ENCODE results near the gene RNF128. TPM values are rescaled to one million over a fixed set of nuclear protein-coding genes. Genes with fewer than 3 reads are reported as not detected.

Gene RNF128, protein sequence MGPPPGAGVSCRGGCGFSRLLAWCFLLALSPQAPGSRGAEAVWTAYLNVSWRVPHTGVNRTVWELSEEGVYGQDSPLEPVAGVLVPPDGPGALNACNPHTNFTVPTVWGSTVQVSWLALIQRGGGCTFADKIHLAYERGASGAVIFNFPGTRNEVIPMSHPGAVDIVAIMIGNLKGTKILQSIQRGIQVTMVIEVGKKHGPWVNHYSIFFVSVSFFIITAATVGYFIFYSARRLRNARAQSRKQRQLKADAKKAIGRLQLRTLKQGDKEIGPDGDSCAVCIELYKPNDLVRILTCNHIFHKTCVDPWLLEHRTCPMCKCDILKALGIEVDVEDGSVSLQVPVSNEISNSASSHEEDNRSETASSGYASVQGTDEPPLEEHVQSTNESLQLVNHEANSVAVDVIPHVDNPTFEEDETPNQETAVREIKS
- total RNA-seq = 10 to 100 TPM in 3 of 4 donors, 1 to 10 TPM in 1; 1.7 to 81.1 (median 53.3) TPM

DNA sequence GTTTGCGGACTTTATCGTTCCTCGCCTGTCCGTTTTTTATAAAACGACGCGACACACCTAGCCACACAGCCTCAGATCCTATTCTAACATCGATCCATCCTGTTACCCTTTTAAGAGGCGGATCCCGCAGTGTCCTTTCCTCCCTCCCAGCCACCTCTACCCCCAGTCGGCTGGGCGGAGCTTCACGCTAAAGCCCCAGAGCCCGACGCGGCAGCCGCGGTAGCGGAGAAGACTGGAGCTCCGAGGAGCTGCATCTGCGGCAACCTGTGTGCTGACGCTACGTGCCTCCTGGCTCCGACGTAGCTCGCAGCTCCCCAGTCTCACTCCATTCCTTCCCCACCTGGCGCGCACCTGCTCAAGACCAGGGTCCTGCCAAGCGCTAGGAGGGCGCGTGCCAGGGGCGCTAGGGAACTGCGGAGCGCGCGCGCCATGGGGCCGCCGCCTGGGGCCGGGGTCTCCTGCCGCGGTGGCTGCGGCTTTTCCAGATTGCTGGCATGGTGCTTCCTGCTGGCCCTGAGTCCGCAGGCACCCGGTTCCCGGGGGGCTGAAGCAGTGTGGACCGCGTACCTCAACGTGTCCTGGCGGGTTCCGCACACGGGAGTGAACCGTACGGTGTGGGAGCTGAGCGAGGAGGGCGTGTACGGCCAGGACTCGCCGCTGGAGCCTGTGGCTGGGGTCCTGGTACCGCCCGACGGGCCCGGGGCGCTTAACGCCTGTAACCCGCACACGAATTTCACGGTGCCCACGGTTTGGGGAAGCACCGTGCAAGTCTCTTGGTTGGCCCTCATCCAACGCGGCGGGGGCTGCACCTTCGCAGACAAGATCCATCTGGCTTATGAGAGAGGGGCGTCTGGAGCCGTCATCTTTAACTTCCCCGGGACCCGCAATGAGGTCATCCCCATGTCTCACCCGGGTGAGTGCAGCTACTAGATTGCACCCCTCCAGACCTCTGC lies at the start of gene RNF128:
Gene RNF128 (plus strand): TSS at position 217 of the 953 bp plus-strand sequence. CDS start 213 bp downstream, at position 430.
- peak in 2 of 3 donors; percentile 76 to 84 for DNase-seq
- peak; percentile 67 to 81 for TF ChIP-seq POLR2A (IDR thresholded peaks at IDR 0.05)
- TF ChIP-seq, protein P1, sequence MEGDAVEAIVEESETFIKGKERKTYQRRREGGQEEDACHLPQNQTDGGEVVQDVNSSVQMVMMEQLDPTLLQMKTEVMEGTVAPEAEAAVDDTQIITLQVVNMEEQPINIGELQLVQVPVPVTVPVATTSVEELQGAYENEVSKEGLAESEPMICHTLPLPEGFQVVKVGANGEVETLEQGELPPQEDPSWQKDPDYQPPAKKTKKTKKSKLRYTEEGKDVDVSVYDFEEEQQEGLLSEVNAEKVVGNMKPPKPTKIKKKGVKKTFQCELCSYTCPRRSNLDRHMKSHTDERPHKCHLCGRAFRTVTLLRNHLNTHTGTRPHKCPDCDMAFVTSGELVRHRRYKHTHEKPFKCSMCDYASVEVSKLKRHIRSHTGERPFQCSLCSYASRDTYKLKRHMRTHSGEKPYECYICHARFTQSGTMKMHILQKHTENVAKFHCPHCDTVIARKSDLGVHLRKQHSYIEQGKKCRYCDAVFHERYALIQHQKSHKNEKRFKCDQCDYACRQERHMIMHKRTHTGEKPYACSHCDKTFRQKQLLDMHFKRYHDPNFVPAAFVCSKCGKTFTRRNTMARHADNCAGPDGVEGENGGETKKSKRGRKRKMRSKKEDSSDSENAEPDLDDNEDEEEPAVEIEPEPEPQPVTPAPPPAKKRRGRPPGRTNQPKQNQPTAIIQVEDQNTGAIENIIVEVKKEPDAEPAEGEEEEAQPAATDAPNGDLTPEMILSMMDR (IDR thresholded peaks at IDR 0.05) = no peak
- Histone ChIP-seq H3K36me3 (no peaks in the 10 kb centered on the region), H3K27ac (peak within 1 kb of the TSS in 3 of 4 donors; percentile 49 to 73 (median 57)), H3K4me3 (peak within 1 kb of the TSS in 3 of 4 donors; percentile 38 to 70 (median 53)), H3K27me3 (no peaks in the 10 kb centered on the region), H3K4me1 (no peaks in the 10 kb centered on the region), H3K9me3 (no peaks in the 10 kb centered on the region)

DNA sequence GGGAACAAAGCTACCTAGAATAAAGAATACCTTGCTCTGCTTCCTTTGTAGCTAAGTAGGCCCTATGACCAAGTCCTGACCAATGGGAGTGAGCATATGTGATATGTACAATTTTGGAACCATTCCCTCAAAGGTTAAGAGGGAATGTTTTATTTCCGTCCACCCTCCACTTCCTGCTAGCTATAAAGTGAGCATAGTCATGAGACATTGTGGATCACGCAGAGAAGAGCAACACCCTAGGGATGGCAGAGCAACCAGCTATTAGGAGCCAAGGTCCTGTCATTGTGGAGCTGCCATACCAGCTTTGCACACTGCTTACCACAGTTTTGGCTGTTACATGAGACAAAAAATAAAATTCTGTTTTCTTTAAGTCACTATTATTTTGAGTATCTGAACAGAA lies 45.8 kb upstream of the RNF128 start:
- Histone ChIP-seq H3K4me3 (no peak overlapping the region), H3K36me3 (no peaks in the 10 kb centered on the region), H3K4me1 (no peaks in the 10 kb centered on the region), H3K27ac (no peak overlapping the region), H3K9me3 (no peaks in the 10 kb centered on the region), H3K27me3 (no peaks in the 10 kb centered on the region)
- DNase-seq = no peak
- no peak for TF ChIP-seq POLR2A (IDR thresholded peaks at IDR 0.05)
- TF ChIP-seq, protein P1 (IDR thresholded peaks at IDR 0.05) = no peak

DNA sequence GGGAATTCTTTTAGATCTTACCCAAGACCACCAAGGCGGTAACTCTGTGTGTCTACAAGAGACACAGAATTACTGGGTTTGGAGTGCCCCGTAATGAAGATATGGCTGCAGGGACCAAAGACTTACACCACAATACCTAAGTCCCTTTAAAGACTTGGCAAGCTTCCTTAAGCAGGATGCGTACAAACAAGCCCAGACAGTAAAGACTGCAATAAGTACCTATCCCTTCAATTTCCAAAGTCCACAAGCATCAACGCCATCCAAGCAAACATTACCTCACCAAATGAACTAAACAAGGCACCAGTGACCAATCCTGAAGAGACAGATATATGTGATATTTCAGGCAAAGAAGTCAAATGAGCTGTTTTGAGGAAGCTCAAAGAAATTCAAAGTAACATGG lies 42.3 kb upstream of the RNF128 start:
- TF ChIP-seq, protein P1 (IDR thresholded peaks at IDR 0.05) = no peak
- TF ChIP-seq POLR2A (IDR thresholded peaks at IDR 0.05) = no peak
- no peak overlapping the region for H3K4me3 ChIP-seq
- no peaks in the 10 kb centered on the region for H3K36me3 ChIP-seq
- no peak overlapping the region for H3K27ac ChIP-seq
- H3K9me3 ChIP-seq = no peaks in the 10 kb centered on the region
- H3K27me3 ChIP-seq = no peaks in the 10 kb centered on the region
- DNase-seq = no peak
- no peaks in the 10 kb centered on the region for H3K4me1 ChIP-seq

DNA sequence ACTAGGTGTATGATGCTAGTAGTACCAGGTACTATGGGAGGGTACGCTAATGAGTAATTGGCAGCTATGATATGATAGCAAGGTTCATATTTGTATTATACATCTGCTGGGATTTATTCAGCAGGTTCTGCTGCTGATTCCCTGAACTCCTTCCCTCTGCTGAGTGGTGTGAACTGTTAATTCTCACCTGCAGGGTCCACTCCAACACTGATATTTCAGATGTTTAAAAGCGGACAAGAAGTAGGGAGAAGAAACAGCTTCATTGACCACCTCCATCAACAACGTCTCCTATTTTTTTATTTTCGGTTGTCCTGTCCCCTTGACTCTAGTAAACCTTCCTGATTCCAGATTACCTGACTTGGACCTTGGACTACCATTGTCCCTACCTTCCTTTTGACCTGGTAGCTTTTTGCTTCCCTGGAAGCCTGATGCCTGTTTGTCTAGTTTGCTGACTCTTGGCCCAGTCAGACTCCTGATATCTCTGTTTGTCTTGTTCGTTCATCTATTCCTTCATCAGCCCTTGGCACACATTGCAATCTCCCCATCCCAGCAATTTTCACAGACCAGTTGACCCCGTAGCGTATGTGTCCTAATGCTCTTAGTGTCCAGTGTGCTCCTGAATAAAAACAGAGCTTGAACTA lies 34.0 kb upstream of the RNF128 start:
- H3K27ac ChIP-seq = peak overlapping the region in 1 of 4 donors; percentile 40
- H3K9me3 ChIP-seq = no peaks in the 10 kb centered on the region
- H3K4me1 ChIP-seq = no peaks in the 10 kb centered on the region
- no peak overlapping the region for H3K4me3 ChIP-seq
- H3K36me3 ChIP-seq = no peaks in the 10 kb centered on the region
- TF ChIP-seq POLR2A (IDR thresholded peaks at IDR 0.05) = no peak
- TF ChIP-seq, protein P1 (IDR thresholded peaks at IDR 0.05) = peak in 3 of 6 experiments; percentile 15 to 41 (median 27)
- DNase-seq = no peak
- H3K27me3 ChIP-seq = no peaks in the 10 kb centered on the region

DNA sequence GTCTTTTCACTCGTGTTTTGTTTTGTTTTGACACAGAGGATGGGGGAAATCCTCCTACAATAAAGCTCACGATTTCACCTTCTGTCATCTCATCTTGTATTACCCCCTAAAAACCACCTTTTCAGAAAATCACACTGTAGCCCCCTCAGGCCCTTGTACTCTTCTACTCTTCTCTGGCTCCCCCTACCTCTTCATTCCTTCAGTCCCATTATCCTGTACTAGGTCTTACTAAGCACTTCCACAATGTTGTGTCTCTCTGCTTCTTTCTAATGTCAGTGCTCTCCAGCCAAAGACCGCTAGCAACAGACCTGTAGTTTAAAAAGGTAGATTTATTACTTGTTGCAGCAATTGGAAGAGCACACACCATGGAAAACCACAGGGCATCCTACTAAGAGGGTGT lies 30.0 kb upstream of the RNF128 start:
- no peak for DNase-seq
- H3K9me3 ChIP-seq = no peaks in the 10 kb centered on the region
- no peaks in the 10 kb centered on the region for H3K36me3 ChIP-seq
- TF ChIP-seq POLR2A (IDR thresholded peaks at IDR 0.05) = no peak
- TF ChIP-seq, protein P1 (IDR thresholded peaks at IDR 0.05) = no peak
- H3K4me1 ChIP-seq = no peaks in the 10 kb centered on the region
- no peak overlapping the region for H3K27ac ChIP-seq
- H3K27me3 ChIP-seq = no peaks in the 10 kb centered on the region
- H3K4me3 ChIP-seq = no peak overlapping the region
